ENCODE measurements around the gene NHEJ1.

Gene NHEJ1

DNA sequence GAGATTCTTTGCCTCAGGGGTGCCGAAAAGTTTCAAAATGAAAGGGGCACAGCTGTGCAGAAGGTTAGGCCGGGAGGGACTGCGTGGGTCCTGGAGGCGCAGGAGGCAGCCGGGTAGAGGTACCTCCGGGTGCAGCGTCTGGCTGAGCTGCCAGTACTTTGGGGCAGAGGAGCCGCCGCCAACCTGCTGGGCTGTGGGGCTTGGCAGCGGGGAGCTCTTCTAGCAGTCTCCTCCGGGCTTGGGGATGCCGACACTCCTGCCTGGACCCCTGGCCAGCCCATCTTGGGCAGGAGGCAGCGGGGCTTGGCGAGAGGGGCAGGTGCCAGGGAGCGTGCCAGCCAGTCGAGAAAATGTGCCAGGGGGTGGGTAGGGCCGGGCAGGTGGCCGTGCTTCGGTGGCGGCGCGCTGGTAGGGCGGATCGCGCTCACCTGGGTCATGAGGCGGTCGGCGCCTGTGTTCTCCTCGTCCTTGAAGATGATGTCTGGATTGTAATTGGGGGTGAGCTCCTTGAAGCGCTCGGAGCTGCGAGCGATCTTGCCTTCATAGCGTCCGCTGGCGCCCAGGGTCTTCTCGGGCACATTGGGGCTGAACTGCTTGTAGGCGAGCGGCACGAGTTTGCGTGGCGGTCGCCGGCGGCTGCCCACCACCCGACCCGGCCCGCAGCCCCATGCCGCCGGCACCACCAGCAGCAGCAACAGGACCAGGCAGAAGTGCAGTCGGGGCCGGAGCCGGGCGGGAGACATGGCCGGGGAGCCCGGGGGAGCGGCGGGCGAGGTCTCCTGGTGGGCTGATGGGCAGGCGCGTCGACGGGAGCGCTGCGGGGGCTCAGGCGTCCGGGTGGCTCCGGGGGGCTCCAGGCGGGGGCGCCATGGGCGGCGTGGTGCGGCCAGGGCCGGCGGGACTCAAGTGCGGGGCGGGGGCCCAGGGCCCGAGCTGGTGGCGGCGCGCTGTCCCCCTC lies 100.6 kb downstream of the NHEJ1 start:
- DNase-seq (ENCODE audit: low read depth in 3 of 3, low spot score in 1 of 3), result no peak

GRCh38 chr2:219059375-219059724 lies 101.3 kb downstream of the NHEJ1 start:
- no peak for DNase-seq (ENCODE audit: low read depth in 3 of 3, low spot score in 1 of 3)

DNA sequence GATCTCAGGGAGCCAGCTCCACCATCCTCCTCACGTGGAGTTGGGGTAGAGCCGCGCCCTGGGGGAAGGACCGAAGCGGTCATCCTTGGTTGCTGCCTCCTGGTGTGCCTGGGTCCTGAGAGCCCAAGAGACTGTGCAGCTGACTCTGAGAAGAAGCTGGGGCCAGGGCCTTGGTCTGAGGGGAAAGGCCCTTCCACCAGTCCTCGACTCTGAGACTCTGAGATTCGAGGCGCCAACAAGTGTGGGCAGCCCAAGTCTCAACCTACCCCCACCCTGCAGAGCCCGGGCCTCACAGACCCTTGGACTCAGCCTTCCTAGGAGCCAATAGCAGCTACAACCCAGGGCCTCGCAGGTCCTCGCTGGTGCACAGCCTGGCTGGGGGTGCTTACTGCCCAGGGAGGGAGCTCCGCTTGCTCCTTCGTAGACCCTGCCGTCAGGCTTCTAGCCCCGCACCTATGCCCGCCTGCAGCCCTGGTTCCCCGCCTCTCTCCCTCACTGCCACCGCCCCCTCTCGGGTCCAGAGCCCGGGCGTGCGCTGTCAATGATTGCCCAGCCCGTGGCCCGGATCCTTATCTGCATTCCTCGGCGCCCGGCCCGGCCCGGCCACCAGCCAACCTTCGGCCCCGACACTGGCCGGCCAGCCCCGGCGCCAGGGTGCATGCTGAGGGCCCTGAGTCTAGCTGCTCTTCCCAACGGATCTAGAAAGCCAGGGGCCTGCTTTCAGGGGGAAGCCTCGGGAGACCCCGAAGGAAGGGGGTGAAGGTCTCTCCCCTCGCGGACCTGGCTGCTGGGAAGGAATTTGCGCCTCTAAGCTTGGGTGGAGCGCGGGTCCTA lies 101.9 kb downstream of the NHEJ1 start:
- no peak for DNase-seq (ENCODE audit: low read depth in 3 of 3, low spot score in 1 of 3)

GRCh38 chr2:219057709-219058540 lies 102.7 kb downstream of the NHEJ1 start:
- DNase-seq (ENCODE audit: low read depth in 3 of 3, low spot score in 1 of 3), result peak; percentile 25 to 71 (median 54)

DNA sequence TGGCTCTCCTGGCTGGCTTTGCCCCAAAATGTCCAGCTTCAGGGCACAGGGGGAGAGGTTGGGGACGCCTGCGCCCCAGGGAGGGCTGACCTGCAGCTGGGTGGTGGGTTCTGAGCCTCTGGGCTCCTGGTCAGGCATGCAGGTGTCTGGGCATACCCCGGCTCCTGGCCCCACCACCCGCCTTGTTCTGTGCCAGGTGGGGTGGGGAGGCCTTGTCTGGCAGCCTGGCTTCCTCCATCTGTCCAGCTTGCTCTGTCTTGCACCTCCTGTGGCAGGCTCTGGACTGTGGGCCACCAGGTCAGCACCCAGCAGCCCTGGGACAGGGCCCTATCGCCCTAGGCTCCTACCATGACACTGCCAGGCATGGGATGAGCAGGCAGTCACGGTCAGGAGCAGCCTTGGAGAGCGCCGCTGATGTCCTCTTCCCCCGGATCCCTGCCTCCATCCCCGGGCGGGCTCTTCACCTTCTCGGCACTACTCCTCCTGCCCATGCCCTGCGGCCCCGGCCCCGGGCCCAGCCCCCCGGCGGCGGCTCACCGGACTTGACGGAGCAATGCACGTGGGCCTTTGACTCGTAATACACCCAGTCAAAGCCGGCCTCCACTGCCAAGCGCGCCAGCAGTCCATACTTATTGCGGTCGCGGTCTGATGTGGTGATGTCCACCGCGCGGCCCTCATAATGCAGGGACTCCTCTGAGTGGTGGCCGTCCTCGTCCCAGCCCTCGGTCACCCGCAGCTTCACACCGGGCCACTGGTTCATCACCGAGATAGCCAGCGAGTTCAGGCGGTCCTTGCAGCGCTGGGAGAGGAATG lies 103.5 kb downstream of the NHEJ1 start:
- no peak for DNase-seq (ENCODE audit: low read depth in 3 of 3, low spot score in 1 of 3)

DNA sequence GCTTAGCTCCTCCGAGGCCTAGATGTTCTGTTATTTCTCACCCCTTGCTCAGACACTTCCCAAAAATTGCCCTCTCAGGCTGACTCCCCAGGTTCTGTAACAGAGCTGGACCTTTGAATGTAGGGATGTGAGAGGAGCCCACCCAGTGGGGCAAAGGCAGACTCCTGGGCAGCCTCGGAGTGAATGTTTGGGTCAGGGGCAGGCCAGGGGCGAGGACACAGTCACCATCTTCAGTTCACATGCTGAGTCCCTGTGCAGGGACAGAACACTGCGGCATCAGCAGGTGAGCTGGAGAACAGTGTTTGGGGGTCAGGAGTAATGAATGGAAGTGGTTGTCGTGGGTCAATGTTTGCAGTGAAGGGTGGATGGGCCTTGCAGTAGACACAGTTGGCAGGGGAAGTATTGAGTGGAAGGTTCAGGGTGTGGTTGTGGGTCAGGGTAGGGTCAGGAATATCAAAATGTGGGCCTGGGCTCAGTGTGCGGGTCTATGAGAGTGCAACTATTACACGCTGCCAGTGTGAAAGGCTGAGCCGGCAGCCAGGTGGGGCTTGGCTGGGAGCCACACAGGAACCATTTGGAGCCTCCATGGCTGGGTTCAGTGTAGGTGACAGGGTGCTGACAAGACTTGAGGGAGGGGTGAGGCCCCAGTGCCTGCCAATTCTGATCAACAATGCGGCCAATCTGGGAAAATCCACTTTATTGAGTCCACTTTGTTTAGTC lies 104.3 kb downstream of the NHEJ1 start:
- no peak for DNase-seq (ENCODE audit: low read depth in 3 of 3, low spot score in 1 of 3)

GRCh38 chr2:219054956-219055903 lies 105.4 kb downstream of the NHEJ1 start:
- no peak for DNase-seq (ENCODE audit: low read depth in 3 of 3, low spot score in 1 of 3)

GRCh38 chr2:219049282-219049681 lies 111.3 kb downstream of the NHEJ1 start:
- DNase-seq (ENCODE audit: low read depth in 3 of 3, low spot score in 1 of 3), result no peak

DNA sequence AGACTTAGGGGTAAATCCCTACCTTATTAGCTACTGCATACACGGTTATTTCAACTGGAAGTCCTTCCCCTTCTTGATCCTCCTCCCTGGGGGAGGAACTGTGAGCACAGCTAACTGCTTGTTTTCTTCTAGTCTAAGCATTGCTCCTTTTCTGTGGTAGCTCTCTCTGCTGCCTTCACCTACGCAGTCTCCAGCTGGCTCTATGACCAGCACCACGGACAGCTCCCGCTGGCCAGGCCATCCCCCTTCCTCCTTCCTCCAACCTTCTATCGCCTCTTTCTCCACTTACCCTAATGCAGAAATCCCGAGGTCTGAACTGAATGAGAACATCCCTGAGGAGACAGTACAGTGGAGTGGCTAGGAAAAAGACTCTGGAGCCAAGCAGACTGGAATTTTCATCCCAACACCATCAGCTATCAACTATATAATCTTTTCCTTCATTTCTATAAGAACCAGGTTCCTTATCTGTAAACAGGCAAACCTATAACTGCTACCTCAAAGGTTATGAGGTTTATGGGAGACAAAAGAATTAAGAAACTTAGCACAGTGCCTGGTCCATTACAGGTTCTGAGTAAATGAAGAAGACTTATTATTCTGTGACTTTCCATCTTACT lies 114.6 kb downstream of the NHEJ1 start:
- no peak for DNase-seq (ENCODE audit: low read depth in 3 of 3, low spot score in 1 of 3)

DNA sequence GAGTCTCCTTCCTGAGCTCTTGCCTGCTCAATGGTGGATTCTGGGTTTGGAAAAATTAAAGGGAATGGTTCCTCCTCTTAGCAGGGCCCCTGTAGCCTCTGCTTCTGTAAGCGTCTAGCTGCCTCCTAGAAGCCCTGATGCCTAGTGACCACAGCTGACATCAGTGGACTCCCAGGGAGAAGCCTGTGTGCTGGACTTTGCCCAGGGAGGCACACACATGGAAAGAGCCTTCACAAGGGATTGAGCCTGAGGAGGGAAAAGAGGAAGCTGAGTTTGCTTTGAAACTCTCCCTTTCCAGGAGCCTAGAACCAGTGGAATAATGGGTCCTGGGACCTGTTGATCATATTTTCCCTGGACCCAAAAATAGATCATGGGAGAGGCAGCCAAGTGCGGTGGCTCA lies 117.9 kb downstream of the NHEJ1 start:
- no peak for DNase-seq (ENCODE audit: low read depth in 3 of 3, low spot score in 1 of 3)

DNA sequence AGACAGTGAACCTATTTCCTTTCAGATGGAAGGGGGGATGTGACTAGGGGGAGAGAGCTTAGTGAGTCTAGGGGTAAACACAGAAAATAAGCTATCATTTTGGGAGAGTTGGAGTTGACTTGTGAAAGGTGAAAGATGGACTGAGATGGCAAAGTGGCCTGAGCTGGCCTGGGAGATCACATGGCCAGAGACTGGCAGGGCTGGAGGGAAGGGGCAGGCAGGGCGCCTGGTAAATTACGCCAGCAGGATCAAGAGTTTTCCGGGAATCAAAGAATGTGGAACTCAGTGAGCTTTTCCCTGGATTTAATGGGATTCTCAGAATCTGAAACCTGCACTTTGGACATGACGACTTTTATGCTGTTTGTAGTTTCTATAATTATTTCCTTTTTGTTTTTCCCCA lies 118.5 kb downstream of the NHEJ1 start:
- no peak for DNase-seq (ENCODE audit: low read depth in 3 of 3, low spot score in 1 of 3)

DNA sequence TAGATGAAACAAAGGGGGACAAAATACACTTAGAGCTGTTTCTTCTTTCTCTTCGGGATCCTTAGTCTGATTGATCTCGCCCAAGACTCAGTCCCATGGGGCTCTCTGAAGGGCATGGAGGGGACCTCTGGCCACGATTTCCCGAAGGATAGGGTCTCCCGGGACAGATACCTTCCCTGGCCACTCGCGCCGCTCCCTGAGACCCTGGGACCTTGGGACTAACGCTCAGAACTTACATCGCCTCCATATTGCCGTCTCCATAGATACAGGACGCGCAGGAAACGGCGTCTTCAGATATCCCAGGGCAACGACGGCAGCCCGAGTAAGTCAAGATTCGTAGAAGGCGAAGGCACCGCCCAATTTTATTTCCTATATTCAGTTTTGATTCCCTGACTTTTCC lies 119.4 kb downstream of the NHEJ1 start, which contains the start of gene CFAP65:
Gene CFAP65, minus strand, starts transcription at position 265 of the 400 bp plus-strand sequence. CDS start 2,468 bp downstream, outside the sequence.
- no peak for DNase-seq (ENCODE audit: low read depth in 3 of 3, low spot score in 1 of 3)

DNA sequence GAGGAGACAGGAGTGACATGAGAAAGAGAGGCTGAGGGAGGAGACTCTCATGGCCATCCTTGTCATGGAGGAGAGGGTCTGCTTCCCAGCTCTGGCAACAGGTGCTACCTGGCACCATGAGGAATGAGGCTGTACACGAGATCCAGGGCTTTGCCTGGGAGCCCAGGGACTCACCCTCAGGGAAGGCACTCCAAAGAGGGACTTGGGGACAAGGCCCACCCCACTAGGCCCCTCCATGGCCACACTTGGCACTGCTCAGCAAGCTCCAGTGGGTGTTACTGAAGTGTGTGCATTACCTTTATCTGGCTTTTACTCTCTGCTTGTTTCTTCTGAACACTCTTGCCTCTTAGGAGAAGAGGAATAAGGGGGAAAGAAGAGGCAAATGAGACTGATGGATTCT lies 122.0 kb downstream of the NHEJ1 start:
- DNase-seq (ENCODE audit: low read depth in 3 of 3, low spot score in 1 of 3), result no peak

DNA sequence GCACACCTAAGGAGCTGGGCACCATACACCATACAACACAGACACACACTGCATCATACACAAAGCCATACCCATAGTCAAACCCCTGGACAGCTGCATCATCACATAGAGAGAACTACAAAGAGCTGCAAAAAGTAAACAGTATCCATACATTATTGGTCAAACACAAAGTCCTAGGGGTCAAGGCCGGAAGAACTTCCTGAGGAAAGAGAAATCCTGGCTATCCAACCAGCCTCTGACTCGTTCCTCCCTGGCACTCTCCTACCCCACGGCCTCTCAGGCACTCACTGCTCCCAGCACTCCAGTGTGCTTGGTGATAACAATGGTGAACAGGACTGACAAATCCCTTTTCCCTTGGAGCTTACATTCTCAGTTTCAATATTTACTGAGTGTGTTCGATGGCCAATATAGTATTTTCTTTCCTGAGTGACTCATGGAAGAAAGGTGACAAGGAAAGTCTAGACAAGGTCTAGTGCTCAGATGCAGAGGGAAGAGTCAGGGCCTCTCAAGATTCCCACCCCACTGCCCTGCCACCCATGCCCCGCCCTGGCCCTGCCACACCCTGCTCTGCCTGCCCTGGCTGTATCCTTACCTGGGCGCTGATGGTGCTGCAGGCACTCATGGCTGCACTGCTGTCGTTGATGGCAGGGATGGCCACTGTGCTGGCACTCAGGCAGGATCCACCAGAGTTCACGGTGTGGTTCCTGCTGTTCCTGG lies 122.7 kb downstream of the NHEJ1 start:
- DNase-seq (ENCODE audit: low read depth in 3 of 3, low spot score in 1 of 3), result no peak

GRCh38 chr2:219035942-219036341 lies 124.7 kb downstream of the NHEJ1 start:
- no peak for DNase-seq (ENCODE audit: low read depth in 3 of 3, low spot score in 1 of 3)

- no peak for DNase-seq (ENCODE audit: low read depth in 3 of 3, low spot score in 1 of 3)
Measured at GRCh38 chr2:219034823-219035222, 125.8 kb downstream of the NHEJ1 start.

GRCh38 chr2:219032051-219032745 lies 128.4 kb downstream of the NHEJ1 start:
- no peak for DNase-seq (ENCODE audit: low read depth in 3 of 3, low spot score in 1 of 3)
